NB4 (cell line): ENCODE data around the gene TECTA.

Experiments
- CTCF ChIP-seq: IDR thresholded peaks from one replicate; pipeline ENCODE4 v1.5.1; 2012; ENCODE audit warnings: low read depth, low read length
- MAX ChIP-seq: IDR thresholded peaks from 2 replicates; pipeline ENCODE4 v1.6.1; 2011; ENCODE audit warnings: low read depth, low read length
- MYC ChIP-seq: IDR thresholded peaks from 2 replicates; pipeline ENCODE4 v1.6.1; 2011; ENCODE audit warnings: low read depth, low read length
- POLR2A ChIP-seq: IDR thresholded peaks from 2 replicates; pipeline ENCODE4 v1.6.1; 2011; ENCODE audit warnings: mild to moderate bottlenecking; ENCODE audit not compliant: insufficient read length; ENCODE audit errors: extremely low read depth

GRCh38 chr11:121212536-121213361, 111.7 kb downstream of the TECTA start:
- no peak for TF ChIP-seq POLR2A
- TF ChIP-seq MAX = no peak
- TF ChIP-seq CTCF = no peak
- no peak for TF ChIP-seq MYC
